ENCODE measurements around the gene CD4. TPM values are rescaled to one million over a fixed set of nuclear protein-coding genes. Genes with fewer than 3 reads are reported as not detected.
A peak's percentile ranks its signal among the peaks of the same experiment; 100 is the strongest.

The CD4 gene
- total and polyA plus RNA-seq, 2 of the 4 experiments (the other 2 are of a cell fraction) = 5.7 to 15.0 TPM

GRCh38 chr12:6868211-6869048 is 79.1 kb downstream of the CD4 start:
- H3K23ac ChIP-seq (ENCODE audit: low read depth, low read length) = peak overlapping the region; percentile 97
- BruUV-seq (replicated peaks) = no TSS peak

More at GRCh38 chr12:6868211-6869048, 79.1 kb downstream of the CD4 start:
- peak; percentile 0; the same call in 1 of the 2 replicates for ATAC-seq (ENCODE audit: low read depth)
- Histone ChIP-seq H3K79me1 (ENCODE audit: low read depth in 1 of 2, low read length in 2 of 2) (peaks cover 23 to 55% of the 10 kb centered on the region in 2 experiments), H3K56ac (ENCODE audit: extremely low read depth, insufficient read depth, low read length) (peak overlapping the region; percentile 91), H2AK5ac (ENCODE audit: low read depth, low read length) (peak overlapping the region; percentile 97), H2AFZ (replicated peaks; ENCODE audit: low read length, poor library complexity) (peak overlapping the region; percentile 88), H3K36me3 (ENCODE audit: control insufficient read depth, insufficient read depth, low read length) (peaks cover 46% of the 10 kb centered on the region), H3K4ac (ENCODE audit: low read depth, low read length) (peak overlapping the region; percentile 93), H3K9ac (ENCODE audit: low read depth, low read length) (peak overlapping the region; percentile 100), H2BK5ac (ENCODE audit: low read depth, low read length, poor library complexity, severe bottlenecking) (peak overlapping the region; percentile 95), H4K8ac (ENCODE audit: low read depth in 2 of 2, low read length in 2 of 2) (peak overlapping the region; percentile 65 to 87), H2AK9ac (replicated peaks; ENCODE audit: low read depth, low read length, poor library complexity) (peak overlapping the region; percentile 100), H2BK120ac (ENCODE audit: low read depth, low read length) (no peak overlapping the region; the same call in 1 of the 2 replicates), H3K14ac (replicated peaks; ENCODE audit: low read depth, low read length) (peak overlapping the region; percentile 91), H3K27ac (ENCODE audit: insufficient read depth, low read length) (peak overlapping the region; percentile 97), H3K9me1 (ENCODE audit: insufficient read depth, low read length) (0 out of 2 replicates have a peak, but pooled peaks cover 7% of the 10 kb centered on the region), H2BK15ac (ENCODE audit: low read depth, low read length) (no peak overlapping the region), H2BK20ac (ENCODE audit: low read depth, low read length) (peak overlapping the region; percentile 24; the same call in 1 of the 2 replicates), H3K9me3 (ENCODE audit: control insufficient read depth, insufficient read depth, low read length) (no peaks in the 10 kb centered on the region), H3K4me1 (ENCODE audit: control insufficient read depth, insufficient read depth, low read length) (peaks cover 19% of the 10 kb centered on the region), H4K20me1 (ENCODE audit: insufficient read depth, low read length) (peaks cover 51% of the 10 kb centered on the region), H3K27me3 (ENCODE audit: control insufficient read depth, insufficient read depth, low read length) (no peaks in the 10 kb centered on the region), H3K4me2 (ENCODE audit: low read depth, low read length) (peak overlapping the region; percentile 94), H3K18ac (ENCODE audit: low read depth, low read length) (peak overlapping the region; percentile 69), H4K91ac (ENCODE audit: insufficient read depth, low read depth, low read length) (peak overlapping the region; percentile 79), H3K4me3 (ENCODE audit: insufficient read depth, low read depth, low read length) (peak overlapping the region; percentile 87), H4K5ac (ENCODE audit: low read depth, low read length) (peak overlapping the region; percentile 26)
- WGBS, 2 experiments (ENCODE audit: extremely low coverage in 2 of 2, insufficient read length in 1 of 2) = 0% methylated on average over 6 of the region's 22 CpGs; no CpG with 5 or more reads in 1 of the 2 experiments
- dilution Hi-C loops (cut with HindIII; ENCODE audit: low sequenced_read_pairs, unreplicated experiment) = no loop called here
- no peak for TF ChIP-seq RFX5 (IDR thresholded peaks at IDR 0.05; ENCODE audit: low read depth, low read length)
- no peak for TF ChIP-seq POLR2A (IDR thresholded peaks at IDR 0.05; ENCODE audit: low read depth, low read length)
- TF ChIP-seq SMC3 (IDR thresholded peaks at IDR 0.05; ENCODE audit: low read depth, low read length) = no peak
- TF ChIP-seq RAD21 (IDR thresholded peaks at IDR 0.05; ENCODE audit: low read length) = no peak
- no peak for TF ChIP-seq MXI1 (IDR thresholded peaks at IDR 0.05; ENCODE audit: borderline replicate concordance, low read depth, low read length)
- no peak for TF ChIP-seq MAZ (IDR thresholded peaks at IDR 0.05; ENCODE audit: borderline replicate concordance, low read depth, low read length)
- TF ChIP-seq USF2 (IDR thresholded peaks at IDR 0.05; ENCODE audit: low read depth, low read length) = no peak
- no peak for TF ChIP-seq RCOR1 (IDR thresholded peaks at IDR 0.05; ENCODE audit: insufficient replicate concordance, low read length)
- TF ChIP-seq MAFK (IDR thresholded peaks at IDR 0.05; ENCODE audit: low read depth, low read length) = no peak
- TF ChIP-seq BHLHE40 (IDR thresholded peaks at IDR 0.05; ENCODE audit: low read depth, low read length) = no peak
- no peak for TF ChIP-seq FOS (IDR thresholded peaks at IDR 0.05; ENCODE audit: low read depth, low read length)
- peak; percentile 61; the same call in 1 of the 2 replicates for TF ChIP-seq CHD1 (IDR thresholded peaks at IDR 0.05; ENCODE audit: low read depth, low read length)
- TF ChIP-seq CTCF (conservative IDR thresholded peaks at IDR 0.05; ENCODE audit: low read depth, low read length) = peak; percentile 30; the same call in 1 of the 2 replicates
- ChIA-PET CTCF (interaction anchor here (0.6 to 2.0 kb wide), 3 partner anchors 23 to 1245 kb away, joined by 3 to 8 read pairs (median 3); no protein-coding TSS in a partner anchor), POLR2A (ENCODE audit: unreplicated experiment) (interaction anchor here (1.2 to 1.9 kb wide), 2 partner anchors 16 to 57 kb away, joined by 3 to 6 read pairs; partner anchors contain the start of gene USP5)
- peak; percentile 29 for DNase-seq
- in situ Hi-C loops (cut with MboI; ENCODE audit: low sequenced_read_pairs) = loop anchor here (5.0 kb wide), 1 partner anchor 94 kb away; no protein-coding TSS in a partner anchor
- intact Hi-C loops (cut with micrococcal nuclease) = loop anchor here (2.0 to 5.0 kb wide), 3 partner anchors 16 to 769 kb away; partner anchors contain the start of genes RNU7-1 and USP5
